Retinal pigment epithelial cell (primary cell): ENCODE results near the gene ANKLE1.
A peak's percentile ranks its signal among the peaks of the same experiment; 100 is the strongest.

Experiments
- DNase-seq: peaks from one replicate; pipeline ENCODE4 v3.0.0-alpha.2; 2010; ENCODE audit warnings: low read depth
- H3K4me3 ChIP-seq: 2 replicates; pipeline ENCODE4 v1.5.1; 2011; ENCODE audit warnings: mild to moderate bottlenecking, low read length, control low read depth, moderate library complexity
- TF ChIP-seq, protein P1 (sequence below): conservative IDR thresholded peaks from 2 replicates; pipeline ENCODE4 v1.5.1; 2011; ENCODE audit warnings: low read depth, low read length, control low read depth, inconsistent platforms

The ANKLE1 gene

DNA sequence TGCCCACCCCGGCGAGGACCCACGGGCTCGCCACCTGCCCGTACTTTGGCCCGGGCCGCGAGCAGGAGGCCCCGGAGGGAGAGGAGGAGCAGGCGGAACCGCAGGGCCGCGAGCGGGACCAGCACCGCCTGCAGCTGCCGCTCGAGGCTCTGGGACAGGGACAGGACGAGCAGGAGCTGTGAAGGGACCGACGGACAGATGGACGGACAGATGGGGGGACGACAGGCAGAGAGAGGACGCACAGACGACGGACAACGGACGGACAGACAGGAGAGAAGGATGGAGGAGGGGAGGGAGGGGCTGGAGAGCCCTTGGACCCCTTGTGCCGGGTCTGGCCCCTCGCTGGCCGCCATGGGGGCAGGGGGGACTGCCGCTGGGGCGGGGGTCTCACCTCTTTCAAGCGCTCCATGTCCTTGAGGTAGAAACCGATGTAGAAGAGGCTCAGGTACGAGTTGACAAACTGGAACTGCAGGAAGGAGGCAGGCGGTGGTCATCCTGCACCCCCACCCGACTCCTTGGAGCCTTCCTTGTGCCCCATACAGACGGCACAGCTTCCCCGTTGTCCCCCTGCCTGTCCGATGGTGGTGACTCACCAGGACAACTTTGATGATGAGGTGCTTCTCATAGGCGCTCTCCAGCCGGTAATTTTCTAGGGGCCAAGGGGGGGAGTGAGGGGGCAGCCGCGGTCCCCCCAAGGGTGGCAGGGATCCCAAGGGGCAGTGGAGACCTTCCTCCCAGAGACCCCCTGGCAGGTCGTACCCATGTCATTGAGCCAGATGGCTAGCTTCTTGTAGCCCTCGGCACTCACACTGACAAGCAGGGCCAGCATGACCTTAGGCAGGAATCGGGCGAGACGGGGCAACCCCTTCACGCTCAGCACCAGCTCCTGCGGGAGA, 47.9 kb downstream of the ANKLE1 start:
- TF ChIP-seq, protein P1, sequence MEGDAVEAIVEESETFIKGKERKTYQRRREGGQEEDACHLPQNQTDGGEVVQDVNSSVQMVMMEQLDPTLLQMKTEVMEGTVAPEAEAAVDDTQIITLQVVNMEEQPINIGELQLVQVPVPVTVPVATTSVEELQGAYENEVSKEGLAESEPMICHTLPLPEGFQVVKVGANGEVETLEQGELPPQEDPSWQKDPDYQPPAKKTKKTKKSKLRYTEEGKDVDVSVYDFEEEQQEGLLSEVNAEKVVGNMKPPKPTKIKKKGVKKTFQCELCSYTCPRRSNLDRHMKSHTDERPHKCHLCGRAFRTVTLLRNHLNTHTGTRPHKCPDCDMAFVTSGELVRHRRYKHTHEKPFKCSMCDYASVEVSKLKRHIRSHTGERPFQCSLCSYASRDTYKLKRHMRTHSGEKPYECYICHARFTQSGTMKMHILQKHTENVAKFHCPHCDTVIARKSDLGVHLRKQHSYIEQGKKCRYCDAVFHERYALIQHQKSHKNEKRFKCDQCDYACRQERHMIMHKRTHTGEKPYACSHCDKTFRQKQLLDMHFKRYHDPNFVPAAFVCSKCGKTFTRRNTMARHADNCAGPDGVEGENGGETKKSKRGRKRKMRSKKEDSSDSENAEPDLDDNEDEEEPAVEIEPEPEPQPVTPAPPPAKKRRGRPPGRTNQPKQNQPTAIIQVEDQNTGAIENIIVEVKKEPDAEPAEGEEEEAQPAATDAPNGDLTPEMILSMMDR: no peak
- no peak overlapping the region for H3K4me3 ChIP-seq
- DNase-seq: no peak

DNA sequence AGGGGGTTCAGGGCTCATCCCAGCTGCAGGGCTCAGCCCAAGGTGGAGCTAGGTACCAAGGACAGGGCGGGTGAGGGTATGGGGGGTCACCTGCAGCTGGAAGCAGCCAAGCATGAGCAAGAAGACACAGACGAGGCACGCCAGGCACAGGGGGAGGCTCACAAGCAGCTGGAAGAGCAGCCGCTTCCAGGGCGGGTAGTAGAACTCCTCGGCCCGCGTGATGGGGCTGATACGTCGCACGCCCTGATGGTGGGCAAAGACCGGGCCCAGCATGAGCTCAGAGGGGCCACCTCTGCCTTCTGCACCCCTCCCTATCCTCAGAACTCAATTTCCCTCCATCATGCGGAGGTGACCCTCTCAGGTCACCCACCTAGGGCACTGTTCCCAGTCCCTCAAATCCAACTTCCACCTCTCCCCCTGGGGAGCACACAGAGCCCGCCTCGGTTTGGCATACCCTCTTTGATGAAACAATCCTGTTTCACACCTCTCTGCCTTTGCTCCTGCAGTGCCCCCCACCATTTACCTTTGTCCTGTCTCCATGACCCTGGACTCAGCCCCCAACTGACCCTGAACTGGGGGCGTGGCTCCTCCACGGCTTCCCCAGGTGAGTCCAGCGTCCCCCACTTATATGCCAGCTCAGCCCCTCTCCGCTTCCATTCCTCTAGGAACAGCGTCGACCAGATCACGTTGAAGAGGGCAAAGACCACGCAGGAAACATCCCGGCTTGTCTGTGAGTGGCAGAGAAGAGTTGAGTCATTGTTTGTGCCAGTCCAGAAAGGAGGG, 48.8 kb downstream of the ANKLE1 start:
- no peak overlapping the region for H3K4me3 ChIP-seq
- no peak for DNase-seq
- TF ChIP-seq, protein P1: no peak

DNA sequence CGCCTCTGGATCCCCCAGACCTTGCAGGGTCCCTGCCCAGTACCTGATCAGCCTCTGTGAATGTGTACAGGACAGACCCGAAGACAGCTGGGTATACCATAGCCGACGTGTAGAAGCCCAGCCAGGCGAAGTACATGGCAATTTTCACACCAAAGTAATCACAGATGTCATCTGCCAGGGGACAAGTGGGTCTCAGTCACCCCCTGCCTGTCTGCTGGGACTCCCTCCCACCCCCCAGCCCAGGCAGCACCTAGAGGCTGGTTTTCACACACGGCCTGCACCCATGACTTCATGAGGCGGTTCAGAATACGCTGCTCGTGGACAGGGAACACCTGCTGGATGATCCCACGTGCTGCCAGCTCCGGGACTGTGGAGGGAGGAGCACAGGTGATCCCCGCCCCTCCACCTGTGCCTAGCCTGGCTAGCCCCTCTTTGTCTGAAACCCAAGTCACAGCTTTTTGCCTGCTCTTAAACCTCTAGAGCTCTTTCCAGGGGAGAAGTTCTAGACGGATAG, 49.4 kb downstream of the ANKLE1 start:
- no peak for DNase-seq
- TF ChIP-seq, protein P1: no peak
- H3K4me3 ChIP-seq: no peak overlapping the region

DNA sequence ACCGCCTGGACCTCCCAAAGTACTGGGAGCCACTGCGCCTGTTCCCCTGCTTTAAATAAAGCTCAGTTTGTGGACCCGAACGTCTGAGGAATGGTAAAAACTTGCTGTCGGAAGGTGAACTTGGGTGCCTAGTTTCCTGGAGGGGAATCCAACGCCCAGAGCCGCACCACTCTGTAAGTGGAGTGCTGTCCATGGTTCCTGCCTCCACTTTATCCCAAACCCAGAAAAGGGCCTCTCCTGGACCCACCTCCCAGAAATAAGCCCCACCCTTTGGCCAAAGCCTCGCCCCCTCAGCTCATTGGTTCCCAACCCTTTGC, 50.6 kb downstream of the ANKLE1 start:
- H3K4me3 ChIP-seq: no peak overlapping the region
- TF ChIP-seq, protein P1: no peak
- no peak for DNase-seq

DNA sequence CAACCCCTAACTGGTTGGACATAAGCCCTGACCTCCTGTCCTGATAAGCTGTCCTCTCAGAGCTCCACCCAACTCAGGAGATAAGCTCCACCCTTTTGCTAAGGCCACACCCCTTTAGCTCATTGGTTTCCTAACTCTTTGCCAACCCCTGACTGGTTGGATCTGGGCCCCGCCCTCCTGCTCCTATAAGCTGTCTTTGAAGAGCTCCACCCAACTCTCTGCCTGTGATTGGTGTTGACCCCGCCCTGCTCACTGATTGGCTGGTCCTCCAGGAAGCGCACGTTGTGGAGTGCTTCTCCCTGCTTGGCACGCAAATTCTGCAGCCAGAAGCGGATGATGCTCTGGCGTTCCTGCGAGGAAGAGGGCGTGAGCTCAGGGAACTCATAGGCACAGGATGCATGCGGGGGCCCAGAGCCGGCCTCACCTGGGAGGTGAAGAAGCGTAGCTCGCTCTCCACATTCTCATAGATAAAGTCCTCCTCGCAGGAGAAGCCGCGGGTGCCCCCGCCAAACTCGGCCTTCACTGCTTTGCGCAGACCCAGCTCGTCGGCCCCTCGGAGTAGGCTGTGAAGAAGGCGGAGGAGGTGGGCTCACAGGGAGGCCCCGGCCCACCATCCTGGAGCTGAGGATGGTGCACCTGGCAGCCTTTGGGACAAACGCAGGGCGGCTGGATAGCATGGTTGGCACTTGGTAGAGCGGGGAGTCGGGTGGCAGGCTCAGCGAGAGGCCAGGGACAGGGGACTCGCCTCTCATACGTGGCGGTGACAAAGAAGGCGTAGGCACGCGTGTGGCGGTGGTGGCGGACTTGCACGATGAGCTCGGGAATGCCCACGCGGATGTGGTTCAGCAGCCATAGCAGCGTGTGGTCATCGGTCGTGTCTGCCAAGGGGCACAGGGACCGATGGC, 51.2 kb downstream of the ANKLE1 start:
- TF ChIP-seq, protein P1: no peak
- H3K4me3 ChIP-seq: no peak overlapping the region
- no peak for DNase-seq

DNA sequence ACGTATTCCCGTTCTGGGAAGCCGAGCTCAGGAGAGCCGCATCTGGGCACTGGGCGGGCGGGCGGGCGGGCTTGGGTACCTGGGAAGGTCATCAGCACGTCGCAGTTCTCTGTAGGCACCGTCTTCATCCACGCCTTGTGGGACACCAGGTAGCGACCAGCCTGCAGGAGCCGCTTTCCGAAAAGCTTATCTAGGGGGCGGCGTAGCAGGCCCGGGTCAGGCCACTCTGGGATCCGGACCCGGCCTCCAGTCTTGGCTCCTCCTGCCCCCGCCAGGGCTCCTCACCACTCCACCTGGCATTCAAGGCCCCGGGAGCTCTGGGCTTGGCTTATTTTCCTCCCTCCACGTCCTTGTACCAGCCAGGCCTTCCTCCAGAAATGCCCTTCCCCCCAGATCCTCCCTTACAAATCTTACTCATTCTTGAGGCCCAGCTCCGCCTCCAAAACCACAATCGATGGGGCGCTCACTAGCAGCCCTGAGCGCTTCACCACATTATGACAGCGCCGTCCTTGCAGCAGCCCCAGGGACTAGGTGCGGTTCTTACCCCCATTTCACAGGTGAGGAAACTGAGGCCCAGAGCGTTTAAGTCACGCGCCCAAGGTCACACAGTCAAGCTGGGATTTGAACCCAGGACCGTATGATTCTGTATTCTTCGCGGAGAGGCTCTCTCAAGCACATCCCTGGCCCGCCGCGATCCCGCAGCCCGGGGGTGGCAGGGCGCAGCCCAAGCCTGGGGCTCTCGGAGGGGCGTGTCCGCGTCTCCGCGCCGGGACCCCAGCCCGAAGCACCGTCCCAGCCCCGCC, 52.1 kb downstream of the ANKLE1 start:
- TF ChIP-seq, protein P1: no peak
- H3K4me3 ChIP-seq: peak overlapping the region; percentile 58
- DNase-seq: no peak
